ENCODE measurements around the gene TINCR. TPM values are rescaled to one million over a fixed set of nuclear protein-coding genes. Genes with fewer than 3 reads are reported as not detected.

TINCR gene
- total and polyA plus RNA-seq, 2 donors (not counting 3 experiments of a cell fraction or from before 2014, with no cell fraction given) = 0.01 TPM; not detected in 1

GRCh38 chr19:5520501-5520900 lies 47.3 kb downstream of the TINCR start:
- no TSS peak for BruUV-seq (replicated peaks)
- Histone ChIP-seq H2AFZ (ENCODE audit: low read depth, low read length) (no peak overlapping the region), H3K9ac (replicated peaks; ENCODE audit: extremely low read depth, insufficient read depth, low read length) (no peak overlapping the region), H3K9me3 (replicated peaks; ENCODE audit: control insufficient read depth, insufficient read depth, low read length) (no peaks in the 10 kb centered on the region), H3K4me2 (ENCODE audit: insufficient read depth, low read length) (no peak overlapping the region), H3K27ac (ENCODE audit: insufficient read depth, low read depth, low read length) (no peak overlapping the region), H3K4me1 (ENCODE audit: control insufficient read depth, extremely low read depth, insufficient read depth, low read length) (no peaks in the 10 kb centered on the region), H3K9me1 (replicated peaks; ENCODE audit: control insufficient read depth, extremely low read depth, insufficient read depth, low read length) (no peaks in the 10 kb centered on the region), H3K79me2 (ENCODE audit: control insufficient read depth, insufficient read depth, low read length) (no peaks in the 10 kb centered on the region), H3K4me3 (replicated peaks in 1 of 3; ENCODE audit: insufficient read depth in 1 of 3, low read depth in 1 of 3, low read length in 3 of 3) (no peak overlapping the region), H3K36me3 (ENCODE audit: control insufficient read depth in 2 of 2, extremely low read depth in 1 of 2, insufficient read depth in 2 of 2, low read length in 2 of 2) (no peaks in the 10 kb centered on the region), H4K20me1 (replicated peaks; ENCODE audit: control insufficient read depth, extremely low read depth, insufficient read depth, low read length) (no peaks in the 10 kb centered on the region), H3K27me3 (ENCODE audit: control insufficient read depth in 2 of 2, insufficient read depth in 2 of 2, low read length in 2 of 2) (no peaks in the 10 kb centered on the region)
- dilution Hi-C loops (cut with MboI; ENCODE audit: extremely low pct_ligation_motif_present, low sequenced_read_pairs) (no loop called here), intact Hi-C loops (cut with micrococcal nuclease) (no loop called here)
- FAIRE-seq (no peak), DNase-seq (ENCODE audit: low read depth, low spot score) (no peak)
- CTCF ChIA-PET = interaction anchor here (1.5 kb wide), 1 partner anchor 16 kb away, joined by 3 read pairs; no protein-coding TSS in a partner anchor
- POLR2A ChIA-PET = no interaction called here
- TF ChIP-seq, protein P1, sequence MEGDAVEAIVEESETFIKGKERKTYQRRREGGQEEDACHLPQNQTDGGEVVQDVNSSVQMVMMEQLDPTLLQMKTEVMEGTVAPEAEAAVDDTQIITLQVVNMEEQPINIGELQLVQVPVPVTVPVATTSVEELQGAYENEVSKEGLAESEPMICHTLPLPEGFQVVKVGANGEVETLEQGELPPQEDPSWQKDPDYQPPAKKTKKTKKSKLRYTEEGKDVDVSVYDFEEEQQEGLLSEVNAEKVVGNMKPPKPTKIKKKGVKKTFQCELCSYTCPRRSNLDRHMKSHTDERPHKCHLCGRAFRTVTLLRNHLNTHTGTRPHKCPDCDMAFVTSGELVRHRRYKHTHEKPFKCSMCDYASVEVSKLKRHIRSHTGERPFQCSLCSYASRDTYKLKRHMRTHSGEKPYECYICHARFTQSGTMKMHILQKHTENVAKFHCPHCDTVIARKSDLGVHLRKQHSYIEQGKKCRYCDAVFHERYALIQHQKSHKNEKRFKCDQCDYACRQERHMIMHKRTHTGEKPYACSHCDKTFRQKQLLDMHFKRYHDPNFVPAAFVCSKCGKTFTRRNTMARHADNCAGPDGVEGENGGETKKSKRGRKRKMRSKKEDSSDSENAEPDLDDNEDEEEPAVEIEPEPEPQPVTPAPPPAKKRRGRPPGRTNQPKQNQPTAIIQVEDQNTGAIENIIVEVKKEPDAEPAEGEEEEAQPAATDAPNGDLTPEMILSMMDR (IDR thresholded peaks at IDR 0.05; ENCODE audit: extremely low read depth in 1 of 2, insufficient read depth in 1 of 2, low read depth in 1 of 2, low read length in 2 of 2) = no peak
- TF ChIP-seq POLR2A (IDR thresholded peaks at IDR 0.05; ENCODE audit: low read depth, low read length) (no peak), POLR2AphosphoS5 (IDR thresholded peaks at IDR 0.05; ENCODE audit: insufficient read depth, low read depth, low read length) (no peak), JUN (IDR thresholded peaks at IDR 0.05; ENCODE audit: borderline replicate concordance, insufficient read depth, insufficient read length, low read depth) (no peak), FOS (IDR thresholded peaks at IDR 0.05; ENCODE audit: borderline replicate concordance, insufficient read depth, low read length) (no peak), MYC (IDR thresholded peaks at IDR 0.05; ENCODE audit: low read depth, low read length) (no peak), EZH2 (IDR thresholded peaks at IDR 0.05; ENCODE audit: borderline replicate concordance, low read depth, low read length, severe bottlenecking) (no peak), GATA2 (IDR thresholded peaks at IDR 0.05; ENCODE audit: insufficient read depth, insufficient read length, low read depth, low read length) (no peak)
- TF ChIP-seq, protein P2, sequence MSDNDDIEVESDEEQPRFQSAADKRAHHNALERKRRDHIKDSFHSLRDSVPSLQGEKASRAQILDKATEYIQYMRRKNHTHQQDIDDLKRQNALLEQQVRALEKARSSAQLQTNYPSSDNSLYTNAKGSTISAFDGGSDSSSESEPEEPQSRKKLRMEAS (IDR thresholded peaks at IDR 0.05; ENCODE audit: insufficient read depth, insufficient read length) = no peak

Data from endothelial cell of umbilical vein (primary cell).